PFSK-1 (cell line): Measurements from ENCODE around the gene TMEM198.

Experiments used
- FOXP2 ChIP-seq: optimal IDR thresholded peaks from 2 replicates; pipeline ENCODE3; 2011; ENCODE audit warnings: borderline replicate concordance, control low read depth, inconsistent platforms; ENCODE audit not compliant: insufficient read depth; ENCODE audit errors: extremely low read length, extremely low read depth
- POLR2AphosphoS5 ChIP-seq: IDR thresholded peaks from 2 replicates; pipeline ENCODE4 v1.6.1; 2012; ENCODE audit warnings: low read depth, mild to moderate bottlenecking, control low read depth, low read length, moderate library complexity
- REST ChIP-seq, 2 experiments: IDR thresholded peaks; 2 replicates each; pipeline versions ENCODE4 v1.6.1 to v1.8.0; 2011 to 2012; ENCODE audit warnings: low read depth in 2 of 2, low read length in 2 of 2, control low read depth in 1 of 2, inconsistent platforms in 1 of 2, mild to moderate bottlenecking in 1 of 2, moderate library complexity in 1 of 2; ENCODE audit not compliant: insufficient read depth in 1 of 2
- SIN3A ChIP-seq: IDR thresholded peaks from 2 replicates; pipeline ENCODE4 v1.6.1; 2012; ENCODE audit warnings: mild to moderate bottlenecking, low read length, moderate library complexity, borderline replicate concordance; ENCODE audit not compliant: insufficient read depth
- TAF1 ChIP-seq: IDR thresholded peaks from 2 replicates; pipeline ENCODE4 v1.6.1; 2012; ENCODE audit warnings: low read length, control low read depth, borderline replicate concordance; ENCODE audit not compliant: insufficient read depth

The TMEM198 gene

GRCh38 chr2:219562049-219563020 lies 18.5 kb downstream of the TMEM198 start:
- no peak for TF ChIP-seq SIN3A
- TF ChIP-seq TAF1: no peak
- TF ChIP-seq FOXP2: no peak
- TF ChIP-seq POLR2AphosphoS5: no peak
- TF ChIP-seq REST (IDR thresholded peaks at IDR 0.05; ENCODE audit: insufficient read depth in 1 of 2, low read depth in 2 of 2, low read length in 2 of 2): no peak

GRCh38 chr2:219563271-219563928 lies 19.6 kb downstream of the TMEM198 start:
- no peak for TF ChIP-seq SIN3A
- no peak for TF ChIP-seq REST (IDR thresholded peaks at IDR 0.05; ENCODE audit: insufficient read depth in 1 of 2, low read depth in 2 of 2, low read length in 2 of 2)
- no peak for TF ChIP-seq TAF1

GRCh38 chr2:219565130-219566080 lies 21.6 kb downstream of the TMEM198 start:
- no peak for TF ChIP-seq REST (IDR thresholded peaks at IDR 0.05; ENCODE audit: insufficient read depth in 1 of 2, low read depth in 2 of 2, low read length in 2 of 2)
- no peak for TF ChIP-seq TAF1
- TF ChIP-seq SIN3A: no peak
- TF ChIP-seq POLR2AphosphoS5: no peak
- TF ChIP-seq FOXP2: no peak

GRCh38 chr2:219566640-219567039 lies 22.8 kb downstream of the TMEM198 start:
- no peak for TF ChIP-seq POLR2AphosphoS5
- TF ChIP-seq REST (IDR thresholded peaks at IDR 0.05; ENCODE audit: insufficient read depth in 1 of 2, low read depth in 2 of 2, low read length in 2 of 2): no peak
- no peak for TF ChIP-seq TAF1
- no peak for TF ChIP-seq SIN3A
- TF ChIP-seq FOXP2: no peak
